ENCODE measurements around the gene FADS2. TPM values are rescaled to one million over a fixed set of nuclear protein-coding genes. Genes with fewer than 3 reads are reported as not detected.

Gene FADS2
- total RNA-seq = 312 and 488 TPM in 2 replicates

DNA sequence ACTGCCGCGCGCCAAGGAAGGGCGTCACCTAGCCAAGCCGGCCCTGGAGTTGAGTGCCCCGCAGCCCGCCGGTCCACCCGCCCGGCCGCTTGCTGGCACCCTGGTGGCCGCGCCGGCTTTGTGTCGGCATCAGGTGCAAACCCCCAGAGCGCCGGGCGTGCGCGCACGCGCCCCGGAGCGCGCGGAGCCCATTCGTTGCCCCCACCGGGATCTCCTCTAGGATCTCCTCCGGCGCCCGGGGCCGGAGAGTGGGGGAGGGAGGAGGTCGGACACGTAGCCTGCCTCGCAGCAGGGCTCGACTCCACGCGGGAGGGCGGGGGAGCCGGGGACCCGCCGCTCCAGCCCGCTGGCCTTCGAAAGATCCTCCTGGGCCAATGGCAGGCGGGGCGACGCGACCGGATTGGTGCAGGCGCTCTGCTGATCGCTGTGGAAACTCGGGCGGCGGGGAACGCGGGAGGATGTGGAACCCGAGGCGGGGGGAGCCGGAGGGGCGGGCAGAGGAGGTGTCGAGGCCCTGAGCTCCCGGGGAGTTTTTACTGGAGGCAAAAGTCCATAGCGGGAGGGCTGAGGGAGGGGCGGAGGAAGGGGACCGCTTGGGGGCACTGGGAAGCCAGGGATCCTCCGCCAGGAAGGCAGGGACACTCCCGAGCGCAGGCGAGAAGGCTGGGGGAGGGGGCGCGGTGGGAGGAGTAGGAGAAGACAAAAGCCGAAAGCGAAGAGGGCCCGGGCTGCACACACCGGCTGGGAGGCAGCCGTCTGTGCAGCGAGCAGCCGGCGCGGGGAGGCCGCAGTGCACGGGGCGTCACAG lies at the start of gene FADS2:
Gene FADS2 (plus strand): TSS at position 730 of the 808 bp plus-strand sequence. CDS start 91 bp downstream, outside the sequence.

DNA sequence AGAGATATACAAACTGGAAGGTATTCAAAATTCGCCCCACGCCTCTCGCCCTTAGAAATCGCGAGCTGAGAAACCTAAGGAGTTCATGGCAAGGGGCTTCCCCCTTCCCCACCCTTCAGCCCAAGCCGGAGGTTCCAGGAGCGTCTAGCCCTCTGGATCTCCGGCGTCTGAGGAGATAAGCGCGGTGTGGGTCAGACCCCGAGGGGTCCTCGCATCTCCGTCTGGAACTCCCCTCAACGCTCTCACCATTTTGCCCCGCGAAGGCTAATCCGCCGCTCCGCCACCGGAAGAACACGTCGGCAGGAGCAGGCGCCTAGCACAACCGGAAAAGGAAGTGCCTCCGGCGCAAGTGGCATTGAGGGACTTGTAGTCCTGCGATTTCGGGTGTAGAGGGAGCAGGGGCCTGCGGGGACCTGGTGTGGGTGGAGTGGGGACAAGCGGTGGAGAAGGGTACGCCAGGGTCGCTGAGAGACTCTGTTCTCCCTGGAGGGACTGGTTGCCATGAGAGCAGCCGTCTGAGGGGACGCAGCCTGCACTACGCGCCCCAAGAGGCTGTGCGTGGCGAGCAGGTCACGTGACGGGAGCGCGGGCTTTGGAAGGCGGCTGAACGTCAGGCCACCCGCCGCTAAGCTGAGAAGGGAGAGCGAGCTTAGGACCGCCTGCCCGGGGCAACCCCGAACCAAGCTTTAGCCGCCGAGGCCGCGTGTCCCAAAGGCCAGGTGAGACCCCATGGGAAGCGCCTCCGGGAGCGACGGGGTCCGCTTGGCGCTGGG lies 35.6 kb upstream of the FADS2 start, which contains the start of the genes FEN1 and TMEM258:
Gene FEN1 (plus strand): TSS at position 602 of the 773 bp plus-strand sequence. CDS start 2,451 bp downstream, outside the sequence.
Gene TMEM258 (minus strand): TSS at position 290 of the 773 bp plus-strand sequence. CDS start 41 bp downstream, at position 249.

DNA sequence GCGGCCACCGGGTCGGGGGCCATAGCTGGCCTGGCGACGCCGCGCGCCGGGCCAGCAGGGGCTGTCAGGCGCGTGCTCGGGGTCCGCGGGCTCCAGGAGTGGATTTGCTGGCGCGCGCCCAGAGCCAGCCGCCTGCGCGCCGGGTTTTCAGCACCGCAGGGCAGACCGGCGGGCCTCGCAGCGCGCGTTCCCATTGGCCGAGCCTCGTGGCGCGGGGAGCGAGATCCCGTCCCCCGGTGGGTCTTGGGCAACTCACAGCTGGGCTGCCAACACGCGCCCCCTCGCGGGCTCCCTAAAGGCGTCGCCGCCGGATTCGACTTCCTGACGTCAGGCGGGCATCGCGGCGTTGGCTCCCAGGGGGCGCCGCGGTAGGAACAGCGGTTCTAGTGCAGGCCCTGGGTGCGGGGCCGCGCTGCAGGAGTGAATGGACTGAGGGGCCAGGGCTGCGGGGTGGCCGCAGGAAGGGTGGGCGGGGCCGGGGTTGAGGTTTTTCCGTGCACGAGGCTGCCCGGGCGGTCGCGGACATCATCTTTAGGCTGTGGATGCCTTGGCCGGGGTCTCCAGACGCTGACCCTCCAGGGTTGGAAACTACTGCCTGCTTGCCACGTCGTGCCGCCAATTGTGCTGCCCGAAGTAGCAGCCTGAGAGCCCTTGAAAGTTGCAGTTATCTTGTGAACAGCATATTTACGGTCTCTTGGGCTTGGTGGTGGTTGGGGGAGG lies 11.2 kb upstream of the FADS2 start, which contains the start of gene FADS1:
Gene FADS1 (minus strand): TSS at position 268 of the 720 bp plus-strand sequence. CDS start 74 bp downstream, at position 194.

DNA sequence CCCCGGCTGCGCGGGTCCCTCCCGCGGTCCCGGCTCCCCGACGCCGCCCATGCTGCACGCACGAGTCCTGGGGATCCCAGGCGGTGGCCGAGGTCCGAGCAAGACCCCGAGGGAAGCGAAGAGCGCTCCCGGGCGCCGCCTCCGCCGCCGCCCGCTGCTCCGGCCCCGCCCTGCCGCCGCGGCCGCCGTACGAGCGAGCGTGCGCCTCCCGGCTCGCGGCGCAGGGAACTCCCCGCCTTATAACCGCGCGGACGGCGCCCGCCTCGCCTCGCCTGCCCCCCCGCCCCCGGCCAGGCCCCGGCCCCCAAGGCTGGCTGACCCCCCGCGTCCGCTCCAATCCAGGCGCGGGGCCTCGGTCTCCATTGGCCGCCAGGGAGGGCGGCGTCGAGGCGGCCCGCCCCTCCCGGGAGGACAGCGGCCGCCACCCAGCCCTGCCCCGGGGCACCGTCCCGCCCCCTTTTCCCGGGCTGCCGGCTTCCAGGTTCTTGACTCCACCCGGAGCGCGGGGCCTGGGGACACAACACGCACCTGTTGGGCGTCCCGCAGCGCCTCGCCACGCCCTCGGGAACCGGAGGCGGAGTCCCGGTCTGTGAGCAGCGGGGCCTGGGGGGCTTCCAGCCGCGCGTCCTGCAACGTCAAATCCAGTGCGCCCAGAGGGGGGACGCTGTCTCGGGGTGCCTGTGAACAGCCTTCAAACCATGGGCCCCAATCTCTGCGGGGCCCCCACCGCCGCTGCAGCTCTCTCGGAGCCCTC lies 63.4 kb downstream of the FADS2 start, which contains the start of gene FADS3:
Gene FADS3 (minus strand): TSS at position 215 of the 754 bp plus-strand sequence. CDS start 164 bp downstream, at position 51.

Other genes with a start within 250 kb of the FADS2 start
- gene SYT7, start 247.2 kb upstream of the FADS2 start, total RNA-seq = 0.16 and 4.8 TPM in 2 replicates
- gene DAGLA, start 147.9 kb upstream of the FADS2 start, total RNA-seq = 5.9 and 7.6 TPM in 2 replicates
- 45.6 and 93.3 TPM in 2 replicates for gene MYRF, start 75.7 kb upstream of the FADS2 start, total RNA-seq
- 57.2 and 62.7 TPM in 2 replicates for gene TMEM258, start 35.7 kb upstream of the FADS2 start, total RNA-seq
- 10.8 and 66.5 TPM in 2 replicates for gene FEN1, start 35.4 kb upstream of the FADS2 start, total RNA-seq
- 81.4 and 127 TPM in 2 replicates for gene FADS1, start 11.3 kb upstream of the FADS2 start, total RNA-seq
- 42.4 and 63.6 TPM in 2 replicates for gene FADS3, start 63.2 kb downstream of the FADS2 start, total RNA-seq
- gene RAB3IL1, start 89.3 kb downstream of the FADS2 start, total RNA-seq = 0.49 and 3.0 TPM in 2 replicates
- under 0.01 and 0.51 TPM in 2 replicates for gene BEST1, start 122.1 kb downstream of the FADS2 start, total RNA-seq
- 544 and 1,080 TPM in 2 replicates for gene FTH1, start 139.3 kb downstream of the FADS2 start, total RNA-seq